Upper lobe of left lung (tissue), 6 donors: ENCODE results near the gene DIAPH2. TPM values are rescaled to one million over a fixed set of nuclear protein-coding genes. Genes with fewer than 3 reads are reported as not detected.
"Not testable (repeated sequence)": the region's sequence is repeated elsewhere in the genome, so short reads cannot be mapped to it uniquely, and the experiment has no call there.

Source experiments
- ATAC-seq, 2 donors: fragments of 200-7000 bp; cut with Tn5 transposase; one replicate each; pipeline ENCODE4 v1.9.1; 2022; ENCODE audit warnings: mild to moderate bottlenecking in 2 of 2, moderate library complexity in 2 of 2; ENCODE audit not compliant: low FRiP score in 2 of 2
- DNase-seq, 2 donors: peaks; one replicate each; pipeline ENCODE4 v3.0.0-alpha.2; 2019 to 2020
- H3K27ac ChIP-seq, 4 donors: fragments of 200-600 bp; sonication (generic); one replicate each; pipeline ENCODE4 v1.5.1; 2016 to 2019
- H3K27me3 ChIP-seq, 4 donors: fragments of 200-600 bp; sonication (generic); one replicate each; pipeline ENCODE4 v1.5.1; 2017 to 2019
- H3K36me3 ChIP-seq, 4 donors: fragments of 200-600 bp; sonication (generic); one replicate each; pipeline ENCODE4 v1.5.1; 2016 to 2019
- H3K4me1 ChIP-seq, 4 donors: fragments of 200-600 bp; sonication (generic); one replicate each; pipeline ENCODE4 v1.5.1; 2018 to 2019
- H3K4me3 ChIP-seq, 4 donors: fragments of 200-600 bp; sonication (generic); one replicate each; pipeline ENCODE4 v1.5.1; 2017 to 2019; ENCODE audit warnings: mild to moderate bottlenecking in 2 of 4, moderate library complexity in 1 of 4
- H3K9me3 ChIP-seq, 4 donors: fragments of 200-600 bp; sonication (generic); one replicate each; pipeline ENCODE4 v1.5.1; 2018 to 2019
- CTCF ChIP-seq, 6 experiments: fragments of 450-650 bp in 4 of 6; fragments of 200-600 bp in 2 of 6; sonication (generic) in 2 of 6; IDR thresholded peaks; one replicate each; pipeline ENCODE4 v1.5.1; 2016 to 2019; ENCODE audit warnings: antibody characterized with exemption in 6 of 6
- EP300 ChIP-seq, 4 donors: sonication (generic); formaldehyde crosslinking; IDR thresholded peaks; one replicate each; pipeline ENCODE4 v1.5.1; 2017; ENCODE audit warnings: antibody characterized with exemption in 4 of 4, control low read depth in 2 of 4
- POLR2A ChIP-seq, 4 donors: fragments of 450-650 bp; IDR thresholded peaks; one replicate each; pipeline ENCODE4 v1.5.1; 2016 to 2017; ENCODE audit warnings: antibody characterized with exemption in 4 of 4, mild to moderate bottlenecking in 2 of 4
- POLR2AphosphoS5 ChIP-seq, 2 donors: sonication (generic); formaldehyde crosslinking; IDR thresholded peaks; one replicate each; pipeline ENCODE4 v1.5.1; 2017; ENCODE audit warnings: antibody characterized with exemption in 2 of 2
- WGBS, 2 donors: methylation state at CpG; one replicate each; pipeline ENCODE4 v1.1.5; 2017 to 2018; 5-methylcytosine and 5-hydroxymethylcytosine counted together
- total RNA-seq, 6 donors: library from RNA; depleted of rRNA in 4 of 6; stranded (reverse); fragments of >200 nt in 4 of 6; gene quantifications; one replicate each; pipeline versions ENCODE4 v1.1.0 to v1.2.1, GENCODE V29; 2016 to 2021
- donor health status: DM: no; HTN: no; CAD: no; lungs with moderate emphysema.
- donor health status: DM: no; HTN: yes; CAD: no; lungs with severe emphysema.

Gene DIAPH2
- total RNA-seq, 6 donors from 2014 or later: 22.5 to 107 (median 44.1) TPM

GRCh38 chrX:96707804-96708203 is 23.2 kb downstream of the DIAPH2 start:
- no peak for TF ChIP-seq CTCF (IDR thresholded peaks at IDR 0.05)
- no peak for TF ChIP-seq POLR2AphosphoS5 (IDR thresholded peaks at IDR 0.05)
- TF ChIP-seq EP300 (IDR thresholded peaks at IDR 0.05): no peak
- no peak for TF ChIP-seq POLR2A (IDR thresholded peaks at IDR 0.05)
- no peak for ATAC-seq
- Histone ChIP-seq H3K27me3 (no peaks in the 10 kb centered on the region), H3K9me3 (no peaks in the 10 kb centered on the region), H3K36me3 (no peaks in the 10 kb centered on the region), H3K27ac (no peak overlapping the region), H3K4me1 (no peaks in the 10 kb centered on the region), H3K4me3 (no peak overlapping the region)
- WGBS, 2 donors: 62 to 74% methylated on average over 1 of the region's 1 CpG
- no peak for DNase-seq

- Histone ChIP-seq H3K27ac (no peak overlapping the region), H3K27me3 (no peaks in the 10 kb centered on the region), H3K36me3 (no peaks in the 10 kb centered on the region), H3K4me3 (no peak overlapping the region), H3K4me1 (no peaks in the 10 kb centered on the region), H3K9me3 (no peaks in the 10 kb centered on the region)
- ATAC-seq: no peak
- TF ChIP-seq POLR2A (IDR thresholded peaks at IDR 0.05): no peak
- no peak for TF ChIP-seq EP300 (IDR thresholded peaks at IDR 0.05)
- no peak for TF ChIP-seq POLR2AphosphoS5 (IDR thresholded peaks at IDR 0.05)
- TF ChIP-seq CTCF (IDR thresholded peaks at IDR 0.05): no peak
- DNase-seq: no peak
- 76 to 97% methylated on average over 2 of the region's 2 CpGs for WGBS, 2 donors
Measured at GRCh38 chrX:96710031-96710430, 25.4 kb downstream of the DIAPH2 start.

- ATAC-seq (no peak), DNase-seq (no peak)
- no peak overlapping the region for H3K4me3 ChIP-seq
- TF ChIP-seq CTCF (IDR thresholded peaks at IDR 0.05) (no peak), POLR2A (IDR thresholded peaks at IDR 0.05) (no peak), EP300 (IDR thresholded peaks at IDR 0.05) (no peak), POLR2AphosphoS5 (IDR thresholded peaks at IDR 0.05) (no peak)
- no peak overlapping the region for H3K27ac ChIP-seq
- no peaks in the 10 kb centered on the region for H3K9me3 ChIP-seq
- no peaks in the 10 kb centered on the region for H3K36me3 ChIP-seq
- H3K27me3 ChIP-seq: no peaks in the 10 kb centered on the region
- no peaks in the 10 kb centered on the region for H3K4me1 ChIP-seq
Measured at GRCh38 chrX:96713303-96713702, 28.7 kb downstream of the DIAPH2 start.

GRCh38 chrX:96714393-96714792 is 29.8 kb downstream of the DIAPH2 start:
- 94 to 96% methylated on average over 6 of the region's 6 CpGs for WGBS, 2 donors
- H3K27ac ChIP-seq, DNase-seq: not testable (repeated sequence)

GRCh38 chrX:96715481-96715880 is 30.8 kb downstream of the DIAPH2 start:
- WGBS, 2 donors: 47 to 55% methylated on average over 3 of the region's 3 CpGs

More at GRCh38 chrX:96714393-96714792, 29.8 kb downstream of the DIAPH2 start:
- not testable (repeated sequence) for H3K4me1 ChIP-seq, H3K4me3 ChIP-seq, H3K9me3 ChIP-seq, ATAC-seq, H3K36me3 ChIP-seq, H3K27me3 ChIP-seq

More at GRCh38 chrX:96715481-96715880, 30.8 kb downstream of the DIAPH2 start:
- ATAC-seq (no peak), DNase-seq (no peak)
- Histone ChIP-seq H3K27ac (no peak overlapping the region), H3K4me3 (no peak overlapping the region), H3K27me3 (no peaks in the 10 kb centered on the region), H3K36me3 (no peaks in the 10 kb centered on the region), H3K9me3 (no peaks in the 10 kb centered on the region), H3K4me1 (no peaks in the 10 kb centered on the region)
- TF ChIP-seq EP300 (IDR thresholded peaks at IDR 0.05) (no peak), POLR2AphosphoS5 (IDR thresholded peaks at IDR 0.05) (no peak), POLR2A (IDR thresholded peaks at IDR 0.05) (no peak), CTCF (IDR thresholded peaks at IDR 0.05) (no peak)
